WTC11 (cell line): ENCODE data around the gene IFI27. TPM values are rescaled to one million over a fixed set of nuclear protein-coding genes. Genes with fewer than 3 reads are reported as not detected.

Experiments
- ATAC-seq: fragments of 200-7000 bp; cut with Tn5 transposase; 2 replicates; pipeline ENCODE4 v1.10.0; 2021; ENCODE audit warnings: mild to moderate bottlenecking, moderate library complexity
- CTCF ChIA-PET: fragments of 300-600 bp; sonication (Branson Sonifier 250); formaldehyde crosslinking; loops from one replicate; lab custom pipeline; 2021; ENCODE audit warnings: antibody characterized with exemption; lab: Charles Lee
- POLR2A ChIA-PET: fragments of 350-600 bp; sonication (Branson Sonifier 250); formaldehyde crosslinking; loops from one replicate; lab custom pipeline; 2021; ENCODE audit warnings: antibody characterized with exemption; lab: Charles Lee
- DNase-seq: peaks from one replicate; pipeline ENCODE4 v3.0.0; 2021; ENCODE audit warnings: low spot score
- H3K27ac Mint-ChIP-seq: 2 replicates; pipeline ENCODE4 v1.8.0; 2021; ENCODE audit warnings: mixed read lengths
- H3K27me3 Mint-ChIP-seq: 2 replicates; pipeline ENCODE4 v1.8.0; 2021; ENCODE audit warnings: low read depth, mild to moderate bottlenecking, moderate library complexity, mixed read lengths
- H3K36me3 Mint-ChIP-seq: 2 replicates; pipeline ENCODE4 v1.8.0; 2021; ENCODE audit warnings: mixed read lengths
- H3K4me1 Mint-ChIP-seq: 2 replicates; pipeline ENCODE4 v1.8.0; 2022; ENCODE audit warnings: mixed read lengths
- H3K4me3 Mint-ChIP-seq: 2 replicates; pipeline ENCODE4 v1.8.0; 2021; ENCODE audit warnings: mild to moderate bottlenecking, moderate library complexity, mixed read lengths
- H3K9me3 Mint-ChIP-seq: 2 replicates; pipeline ENCODE4 v1.8.0; 2021; ENCODE audit warnings: mixed read lengths
- CREM ChIP-seq: sonication (generic); formaldehyde crosslinking; IDR thresholded peaks from 2 replicates; pipeline ENCODE4 v1.8.1; 2022; ENCODE audit warnings: mild to moderate bottlenecking, missing genetic modification reagents, moderate library complexity
- ETV6 ChIP-seq: sonication (generic); formaldehyde crosslinking; IDR thresholded peaks from 2 replicates; pipeline ENCODE4 v1.8.1; 2022; ENCODE audit warnings: mild to moderate bottlenecking, missing genetic modification reagents
- FOXP1 ChIP-seq: sonication (generic); formaldehyde crosslinking; IDR thresholded peaks from 2 replicates; pipeline ENCODE4 v1.8.0; 2022; ENCODE audit warnings: missing genetic modification reagents, mild to moderate bottlenecking, moderate library complexity, borderline replicate concordance
- FOXP4 ChIP-seq: sonication (generic); formaldehyde crosslinking; IDR thresholded peaks from 2 replicates; pipeline ENCODE4 v1.8.0; 2022; ENCODE audit warnings: mild to moderate bottlenecking, missing genetic modification reagents
- HMGA2 ChIP-seq: fragments of 250-450 bp; sonication (Bioruptor Pico); IDR thresholded peaks from 2 replicates; pipeline ENCODE4 v1.4.0; 2021; ENCODE audit warnings: mild to moderate bottlenecking, moderate library complexity
- IRF1 ChIP-seq: sonication (generic); formaldehyde crosslinking; IDR thresholded peaks from 2 replicates; pipeline ENCODE4 v1.8.0; 2023; ENCODE audit warnings: missing genetic modification reagents
- JAZF1 ChIP-seq: fragments of 250-450 bp; sonication (Bioruptor Pico); IDR thresholded peaks from 2 replicates; pipeline ENCODE4 v1.9.0; 2021; ENCODE audit warnings: moderate library complexity, mild to moderate bottlenecking, inconsistent platforms
- MAX ChIP-seq: sonication (generic); formaldehyde crosslinking; IDR thresholded peaks from 2 replicates; pipeline ENCODE4 v1.8.0; 2022; ENCODE audit warnings: mild to moderate bottlenecking, missing genetic modification reagents
- NFYB ChIP-seq: sonication (generic); formaldehyde crosslinking; conservative IDR thresholded peaks from 2 replicates; pipeline ENCODE4 v1.8.0; 2022; ENCODE audit warnings: low read depth, missing genetic modification reagents
- NR2C2 ChIP-seq: sonication (generic); formaldehyde crosslinking; IDR thresholded peaks from 2 replicates; pipeline ENCODE4 v1.8.0; 2022; ENCODE audit warnings: mild to moderate bottlenecking, missing genetic modification reagents
- PRDM15 ChIP-seq: sonication (generic); formaldehyde crosslinking; IDR thresholded peaks from 2 replicates; pipeline ENCODE4 v1.8.0; 2022; ENCODE audit warnings: missing genetic modification reagents
- RORB ChIP-seq: fragments of 250-450 bp; sonication (Bioruptor Pico); IDR thresholded peaks from 2 replicates; pipeline ENCODE4 v1.9.0; 2021; ENCODE audit warnings: mild to moderate bottlenecking
- SMAD3 ChIP-seq: sonication (generic); formaldehyde crosslinking; IDR thresholded peaks from 2 replicates; pipeline ENCODE4 v1.8.0; 2022; ENCODE audit warnings: missing genetic modification reagents, mild to moderate bottlenecking, borderline replicate concordance
- SMAD4 ChIP-seq: sonication (generic); formaldehyde crosslinking; IDR thresholded peaks from 2 replicates; pipeline ENCODE4 v1.8.0; 2022; ENCODE audit warnings: mild to moderate bottlenecking, missing genetic modification reagents
- SOX15 ChIP-seq: fragments of 250-450 bp; sonication (Bioruptor Pico); IDR thresholded peaks from 2 replicates; pipeline ENCODE4 v1.9.0; 2021; ENCODE audit warnings: mild to moderate bottlenecking
- SP1 ChIP-seq: sonication (generic); formaldehyde crosslinking; conservative IDR thresholded peaks from 2 replicates; pipeline ENCODE4 v1.8.1; 2022; ENCODE audit warnings: missing genetic modification reagents
- ZMAT4 ChIP-seq: fragments of 250-450 bp; sonication (Bioruptor Pico); IDR thresholded peaks from 2 replicates; pipeline ENCODE4 v1.9.0; 2021; ENCODE audit warnings: mild to moderate bottlenecking
- ZNF138 ChIP-seq: sonication (generic); formaldehyde crosslinking; conservative IDR thresholded peaks from 2 replicates; pipeline ENCODE4 v1.8.1; 2022; ENCODE audit warnings: mild to moderate bottlenecking, moderate library complexity, missing genetic modification reagents
- ZNF219 ChIP-seq: sonication (generic); formaldehyde crosslinking; IDR thresholded peaks from 2 replicates; pipeline ENCODE4 v1.8.0; 2023; ENCODE audit warnings: missing genetic modification reagents, mild to moderate bottlenecking, borderline replicate concordance
- ZNF281 ChIP-seq: sonication (generic); formaldehyde crosslinking; IDR thresholded peaks from 2 replicates; pipeline ENCODE4 v1.8.0; 2023; ENCODE audit warnings: mild to moderate bottlenecking, missing genetic modification reagents
- ZNF396 ChIP-seq: fragments of 250-450 bp; sonication (Bioruptor Pico); IDR thresholded peaks from 2 replicates; pipeline ENCODE4 v1.8.0; 2021; ENCODE audit warnings: mild to moderate bottlenecking, moderate library complexity, borderline replicate concordance
- ZNF423 ChIP-seq: fragments of 250-450 bp; sonication (Bioruptor Pico); IDR thresholded peaks from 2 replicates; pipeline ENCODE4 v2.1.2; 2022; ENCODE audit warnings: mild to moderate bottlenecking, moderate library complexity
- ZNF512 ChIP-seq: sonication (generic); formaldehyde crosslinking; IDR thresholded peaks from 2 replicates; pipeline ENCODE4 v1.8.1; 2022; ENCODE audit warnings: missing genetic modification reagents, borderline replicate concordance
- total RNA-seq: library from RNA; stranded (reverse); gene quantifications from 3 replicates; pipeline ENCODE4 v1.2.3, GENCODE V29; 2021

Gene IFI27
- total RNA-seq, 1 experiment from 2014 or later: 1.8 TPM

GRCh38 chr14:94123868-94124267, 13.3 kb downstream of the IFI27 start:
- H3K27me3 Mint-ChIP-seq: peaks cover 22% of the 10 kb centered on the region
- POLR2A ChIA-PET: no interaction called here
- peaks cover 14% of the 10 kb centered on the region for H3K9me3 Mint-ChIP-seq
- DNase-seq (no peak), ATAC-seq (no peak)
- no peak overlapping the region for H3K27ac Mint-ChIP-seq
- CTCF ChIA-PET: no interaction called here
- H3K4me1 Mint-ChIP-seq: peaks cover 5% of the 10 kb centered on the region
- TF ChIP-seq SOX15 (CRISPR knock-in tag) (no peak), IRF1 (CRISPR knock-in tag) (no peak), ZNF219 (no peak), ZNF281 (CRISPR knock-in tag) (no peak), JAZF1 (CRISPR knock-in tag) (no peak), RORB (no peak), NFYB (CRISPR knock-in tag) (no peak), HMGA2 (CRISPR knock-in tag) (no peak), SMAD3 (CRISPR knock-in tag) (no peak), SMAD4 (no peak), ZNF423 (no peak), ETV6 (CRISPR knock-in tag) (no peak), ZNF396 (CRISPR knock-in tag) (no peak), ZMAT4 (CRISPR knock-in tag) (no peak), PRDM15 (no peak), FOXP1 (CRISPR knock-in tag) (no peak), CREM (CRISPR knock-in tag) (no peak)
- H3K36me3 Mint-ChIP-seq: no peaks in the 10 kb centered on the region
- H3K4me3 Mint-ChIP-seq: no peak overlapping the region

- no peak overlapping the region for H3K27ac Mint-ChIP-seq
- ChIA-PET POLR2A (interaction anchor here (0.9 kb wide), 1 partner anchor 73 kb away, joined by 3 read pairs; no protein-coding TSS in a partner anchor), CTCF (interaction anchor here (0.6 to 1.6 kb wide), 2 partner anchors 12 to 89 kb away, joined by 3 to 5 read pairs; no protein-coding TSS in a partner anchor)
- H3K4me1 Mint-ChIP-seq: peaks cover 7% of the 10 kb centered on the region
- TF ChIP-seq NR2C2 (CRISPR knock-in tag) (no peak), FOXP4 (CRISPR knock-in tag) (no peak), ZNF219 (no peak), SP1 (CRISPR knock-in tag) (no peak), ZNF512 (no peak), ZNF138 (CRISPR knock-in tag) (no peak), MAX (CRISPR knock-in tag) (no peak)
- no peaks in the 10 kb centered on the region for H3K36me3 Mint-ChIP-seq
- DNase-seq: no peak
- ATAC-seq: no peak
- H3K9me3 Mint-ChIP-seq: peaks cover 10% of the 10 kb centered on the region
- H3K27me3 Mint-ChIP-seq: peaks cover 18% of the 10 kb centered on the region
- no peak overlapping the region for H3K4me3 Mint-ChIP-seq
Observed at GRCh38 chr14:94124582-94125377, 14.2 kb downstream of the IFI27 start.
